Measurements from ENCODE around the gene KIRREL3. TPM values are rescaled to one million over a fixed set of nuclear protein-coding genes. Genes with fewer than 3 reads are reported as not detected.

KIRREL3 gene
- total and polyA plus RNA-seq, 3 experiments from 2014 or later, result not detected

- CTCF ChIA-PET, result no interaction called here
- POLR2A ChIA-PET, result no interaction called here
- Histone ChIP-seq H3K27ac (ENCODE audit: low read depth, low read length) (no peak overlapping the region), H3K36me3 (ENCODE audit: insufficient read depth, low read length) (no peaks in the 10 kb centered on the region), H3K4me3 (ENCODE audit: low read length) (no peak overlapping the region), H3K4me1 (ENCODE audit: insufficient read depth, low read length) (no peaks in the 10 kb centered on the region), H3K9me3 (ENCODE audit: low read length) (no peaks in the 10 kb centered on the region), H3K27me3 (ENCODE audit: insufficient read depth, low read length, poor library complexity, severe bottlenecking) (no peaks in the 10 kb centered on the region)
- no peak for DNase-seq
- Mint-ChIP-seq H3K9me3 (peaks cover 0 to 1% (median 0%) of the 10 kb centered on the region in 5 donors), H3K4me3 (no peak overlapping the region), H3K27ac (no peak overlapping the region), H3K27me3 (peaks cover 8 to 15% of the 10 kb centered on the region in 2 donors), H3K36me3 (no peaks in the 10 kb centered on the region), H3K4me1 (no peaks in the 10 kb centered on the region)
These were observed 13.0 kb upstream of the KIRREL3 start for GRCh38 chr11:127013550-127013949.

GRCh38 chr11:127006311-127006710 is 5.7 kb upstream of the KIRREL3 start:
- DNase-seq, result no peak
- Histone ChIP-seq H3K4me3 (ENCODE audit: low read length) (no peak overlapping the region), H3K27me3 (ENCODE audit: insufficient read depth, low read length, poor library complexity, severe bottlenecking) (no peaks in the 10 kb centered on the region), H3K27ac (ENCODE audit: low read depth, low read length) (no peak overlapping the region), H3K36me3 (ENCODE audit: insufficient read depth, low read length) (no peaks in the 10 kb centered on the region), H3K4me1 (ENCODE audit: insufficient read depth, low read length) (no peaks in the 10 kb centered on the region), H3K9me3 (ENCODE audit: low read length) (no peaks in the 10 kb centered on the region)
- H3K36me3 Mint-ChIP-seq, result no peaks in the 10 kb centered on the region
- ChIA-PET POLR2A (no interaction called here), CTCF (no interaction called here)
- peaks cover 22 to 51% of the 10 kb centered on the region in 2 donors for H3K27me3 Mint-ChIP-seq
- no peak overlapping the region for H3K4me3 Mint-ChIP-seq
- H3K4me1 Mint-ChIP-seq, result peaks cover 0 to 4% (median 0%) of the 10 kb centered on the region in 3 donors
- H3K27ac Mint-ChIP-seq, result no peak overlapping the region
- H3K9me3 Mint-ChIP-seq, result no peaks in the 10 kb centered on the region

- ChIA-PET POLR2A (no interaction called here), CTCF (interaction anchor here (1.8 kb wide), 1 partner anchor 13 kb away, joined by 4 read pairs; no protein-coding TSS in a partner anchor)
- no peaks in the 10 kb centered on the region for H3K4me1 ChIP-seq (ENCODE audit: insufficient read depth, low read length)
- H3K9me3 ChIP-seq (ENCODE audit: low read length), result no peaks in the 10 kb centered on the region
- no peak overlapping the region for H3K27ac ChIP-seq (ENCODE audit: low read depth, low read length)
- Mint-ChIP-seq H3K27ac (no peak overlapping the region), H3K9me3 (no peaks in the 10 kb centered on the region), H3K4me3 (no peak overlapping the region), H3K36me3 (no peaks in the 10 kb centered on the region), H3K27me3 (peaks cover 22 to 45% of the 10 kb centered on the region in 2 donors), H3K4me1 (peaks cover 0 to 4% (median 0%) of the 10 kb centered on the region in 3 donors)
- DNase-seq, result no peak
- H3K27me3 ChIP-seq (ENCODE audit: insufficient read depth, low read length, poor library complexity, severe bottlenecking), result no peaks in the 10 kb centered on the region
- no peak overlapping the region for H3K4me3 ChIP-seq (ENCODE audit: low read length)
- H3K36me3 ChIP-seq (ENCODE audit: insufficient read depth, low read length), result no peaks in the 10 kb centered on the region
These were observed 2.9 kb upstream of the KIRREL3 start for GRCh38 chr11:127003260-127003981.

GRCh38 chr11:127002669-127003259 is 2.2 kb upstream of the KIRREL3 start:
- H3K27ac Mint-ChIP-seq, result no peak overlapping the region
- H3K27me3 ChIP-seq (ENCODE audit: insufficient read depth, low read length, poor library complexity, severe bottlenecking), result no peaks in the 10 kb centered on the region
- H3K9me3 Mint-ChIP-seq, result no peaks in the 10 kb centered on the region
- no peak for DNase-seq
- no peak overlapping the region for H3K4me3 Mint-ChIP-seq
- H3K4me1 Mint-ChIP-seq, result peaks cover 0 to 4% (median 0%) of the 10 kb centered on the region in 3 donors
- H3K36me3 Mint-ChIP-seq, result no peaks in the 10 kb centered on the region
- ChIA-PET CTCF (interaction anchor here (1.8 kb wide), 1 partner anchor 12 kb away, joined by 4 read pairs; no protein-coding TSS in a partner anchor), POLR2A (no interaction called here)
- H3K36me3 ChIP-seq (ENCODE audit: insufficient read depth, low read length), result no peaks in the 10 kb centered on the region
- no peaks in the 10 kb centered on the region for H3K9me3 ChIP-seq (ENCODE audit: low read length)
- H3K4me3 ChIP-seq (ENCODE audit: low read length), result no peak overlapping the region
- H3K27ac ChIP-seq (ENCODE audit: low read depth, low read length), result no peak overlapping the region
- no peaks in the 10 kb centered on the region for H3K4me1 ChIP-seq (ENCODE audit: insufficient read depth, low read length)
- H3K27me3 Mint-ChIP-seq, result peaks cover 21 to 45% of the 10 kb centered on the region in 2 donors

- H3K27me3 ChIP-seq (ENCODE audit: insufficient read depth, low read length, poor library complexity, severe bottlenecking), result no peaks in the 10 kb centered on the region
- no peak for DNase-seq
These were observed 411 bp upstream of the KIRREL3 start for GRCh38 chr11:127000981-127001380.

GRCh38 chr11:126999366-126999765 is 1.2 kb downstream of the KIRREL3 start:
- DNase-seq, result no peak
- no peak overlapping the region for H3K4me3 ChIP-seq (ENCODE audit: low read length)

More at GRCh38 chr11:127000981-127001380, 411 bp upstream of the KIRREL3 start:
- H3K27ac Mint-ChIP-seq, result no peak overlapping the region
- no peaks in the 10 kb centered on the region for H3K36me3 ChIP-seq (ENCODE audit: insufficient read depth, low read length)
- no peak overlapping the region for H3K4me3 Mint-ChIP-seq
- H3K4me3 ChIP-seq (ENCODE audit: low read length), result no peak overlapping the region
- peaks cover 0 to 4% (median 0%) of the 10 kb centered on the region in 3 donors for H3K4me1 Mint-ChIP-seq
- ChIA-PET POLR2A (no interaction called here), CTCF (no interaction called here)
- H3K27ac ChIP-seq (ENCODE audit: low read depth, low read length), result no peak overlapping the region
- H3K9me3 Mint-ChIP-seq, result no peaks in the 10 kb centered on the region
- peaks cover 26 to 58% of the 10 kb centered on the region in 2 donors for H3K27me3 Mint-ChIP-seq
- no peaks in the 10 kb centered on the region for H3K9me3 ChIP-seq (ENCODE audit: low read length)
- no peaks in the 10 kb centered on the region for H3K36me3 Mint-ChIP-seq
- no peaks in the 10 kb centered on the region for H3K4me1 ChIP-seq (ENCODE audit: insufficient read depth, low read length)

GRCh38 chr11:126997641-126998040 is 2.9 kb downstream of the KIRREL3 start:
- no peak overlapping the region for H3K4me3 Mint-ChIP-seq
- Histone ChIP-seq H3K4me1 (ENCODE audit: insufficient read depth, low read length) (no peaks in the 10 kb centered on the region), H3K27ac (ENCODE audit: low read depth, low read length) (no peak overlapping the region), H3K27me3 (ENCODE audit: insufficient read depth, low read length, poor library complexity, severe bottlenecking) (no peaks in the 10 kb centered on the region), H3K9me3 (ENCODE audit: low read length) (no peaks in the 10 kb centered on the region), H3K4me3 (ENCODE audit: low read length) (no peak overlapping the region), H3K36me3 (ENCODE audit: insufficient read depth, low read length) (no peaks in the 10 kb centered on the region)
- POLR2A ChIA-PET, result no interaction called here
- no peak for DNase-seq
- peaks cover 21 to 40% of the 10 kb centered on the region in 2 donors for H3K27me3 Mint-ChIP-seq
- CTCF ChIA-PET, result no interaction called here
- H3K27ac Mint-ChIP-seq, result no peak overlapping the region
- H3K36me3 Mint-ChIP-seq, result no peaks in the 10 kb centered on the region
- H3K9me3 Mint-ChIP-seq, result no peaks in the 10 kb centered on the region
- no peaks in the 10 kb centered on the region for H3K4me1 Mint-ChIP-seq

More at GRCh38 chr11:126999366-126999765, 1.2 kb downstream of the KIRREL3 start:
- Mint-ChIP-seq H3K27ac (no peak overlapping the region), H3K9me3 (no peaks in the 10 kb centered on the region), H3K36me3 (no peaks in the 10 kb centered on the region), H3K4me1 (peaks cover 0 to 4% (median 0%) of the 10 kb centered on the region in 3 donors), H3K27me3 (peaks cover 28 to 48% of the 10 kb centered on the region in 2 donors), H3K4me3 (no peak overlapping the region)
- no peaks in the 10 kb centered on the region for H3K4me1 ChIP-seq (ENCODE audit: insufficient read depth, low read length)
- ChIA-PET CTCF (no interaction called here), POLR2A (no interaction called here)
- H3K27me3 ChIP-seq (ENCODE audit: insufficient read depth, low read length, poor library complexity, severe bottlenecking), result no peaks in the 10 kb centered on the region
- no peaks in the 10 kb centered on the region for H3K36me3 ChIP-seq (ENCODE audit: insufficient read depth, low read length)
- no peak overlapping the region for H3K27ac ChIP-seq (ENCODE audit: low read depth, low read length)
- no peaks in the 10 kb centered on the region for H3K9me3 ChIP-seq (ENCODE audit: low read length)

- H3K4me1 Mint-ChIP-seq, result no peaks in the 10 kb centered on the region
- POLR2A ChIA-PET, result no interaction called here
These were observed 3.4 kb downstream of the KIRREL3 start for GRCh38 chr11:126997196-126997595.

More at GRCh38 chr11:126997196-126997595, 3.4 kb downstream of the KIRREL3 start:
- Mint-ChIP-seq H3K4me3 (no peak overlapping the region), H3K27ac (no peak overlapping the region), H3K27me3 (peaks cover 18 to 38% of the 10 kb centered on the region in 2 donors), H3K9me3 (no peaks in the 10 kb centered on the region), H3K36me3 (no peaks in the 10 kb centered on the region)
- no peak for DNase-seq
- CTCF ChIA-PET, result no interaction called here
- H3K4me3 ChIP-seq (ENCODE audit: low read length), result no peak overlapping the region
- H3K9me3 ChIP-seq (ENCODE audit: low read length), result no peaks in the 10 kb centered on the region
- H3K27me3 ChIP-seq (ENCODE audit: insufficient read depth, low read length, poor library complexity, severe bottlenecking), result no peaks in the 10 kb centered on the region
- no peak overlapping the region for H3K27ac ChIP-seq (ENCODE audit: low read depth, low read length)
- no peaks in the 10 kb centered on the region for H3K4me1 ChIP-seq (ENCODE audit: insufficient read depth, low read length)
- no peaks in the 10 kb centered on the region for H3K36me3 ChIP-seq (ENCODE audit: insufficient read depth, low read length)

All from CD8-positive, alpha-beta memory T cell (primary cell).